H9 (cell line): Measurements from ENCODE around the gene BMP7. TPM values are rescaled to one million over a fixed set of nuclear protein-coding genes. Genes with fewer than 3 reads are reported as not detected.

Experiments
- DNase-seq: peaks from one replicate; pipeline ENCODE4 v3.0.0-alpha.2; 2017
- H2AFZ ChIP-seq: one replicate; pipeline ENCODE4 v1.6.1; 2013; ENCODE audit warnings: mild to moderate bottlenecking, low read length, control low read depth, moderate library complexity
- H2AK5ac ChIP-seq: 2 replicates; pipeline ENCODE4 v1.6.1; 2013; ENCODE audit warnings: low read length, control low read depth, mixed read lengths; ENCODE audit not compliant: insufficient read length
- H2BK120ac ChIP-seq: one replicate; pipeline ENCODE4 v1.6.1; 2013; ENCODE audit warnings: low read depth, mild to moderate bottlenecking, low read length, control low read depth, inconsistent platforms; ENCODE audit not compliant: poor library complexity, severe bottlenecking
- H2BK12ac ChIP-seq: 2 replicates; pipeline ENCODE4 v1.6.1; 2013; ENCODE audit warnings: low read length, control low read depth, mixed read lengths, low read depth; ENCODE audit not compliant: insufficient read length
- H2BK15ac ChIP-seq: 2 replicates; pipeline ENCODE4 v1.6.1; 2013; ENCODE audit warnings: low read depth, low read length, control low read depth
- H2BK20ac ChIP-seq: one replicate; pipeline ENCODE4 v1.6.1; 2013; ENCODE audit warnings: low read depth, mild to moderate bottlenecking, low read length, control low read depth, inconsistent platforms; ENCODE audit not compliant: poor library complexity, severe bottlenecking
- H2BK5ac ChIP-seq: 2 replicates; pipeline ENCODE4 v1.6.1; 2013; ENCODE audit warnings: low read length, control low read depth, mixed read lengths; ENCODE audit not compliant: insufficient read length
- H3K14ac ChIP-seq: 2 replicates; pipeline ENCODE4 v1.6.1; 2013; ENCODE audit warnings: low read length, control low read depth; ENCODE audit not compliant: insufficient read depth
- H3K18ac ChIP-seq: 2 replicates; pipeline ENCODE4 v1.6.1; 2013; ENCODE audit warnings: low read depth, mild to moderate bottlenecking, mixed read lengths, low read length, control low read depth; ENCODE audit not compliant: insufficient read length
- H3K23ac ChIP-seq: 2 replicates; pipeline ENCODE4 v1.6.1; 2013; ENCODE audit warnings: low read length, control low read depth, mixed read lengths, low read depth; ENCODE audit not compliant: insufficient read length
- H3K23me2 ChIP-seq: 2 replicates; pipeline ENCODE4 v1.6.1; 2013; ENCODE audit warnings: low read depth, mild to moderate bottlenecking, mixed read lengths, low read length, control low read depth; ENCODE audit not compliant: insufficient read length, poor library complexity, severe bottlenecking
- H3K27ac ChIP-seq: 2 replicates; pipeline ENCODE4 v1.5.1; 2013; ENCODE audit warnings: low read length, control low read depth, mixed read lengths, low read depth; ENCODE audit not compliant: insufficient read length
- H3K27me3 ChIP-seq: 2 replicates; pipeline ENCODE4 v1.6.1; 2013; ENCODE audit warnings: low read length, control low read depth, inconsistent platforms; ENCODE audit not compliant: insufficient read depth
- H3K4ac ChIP-seq: 2 replicates; pipeline ENCODE4 v1.6.1; 2013; ENCODE audit warnings: low read depth, mild to moderate bottlenecking, control low read depth, inconsistent platforms, low read length, moderate library complexity
- H3K4me1 ChIP-seq: 2 replicates; pipeline ENCODE4 v1.6.1; 2013; ENCODE audit warnings: low read length, control low read depth, inconsistent platforms; ENCODE audit not compliant: insufficient read depth
- H3K4me2 ChIP-seq: 2 replicates; pipeline ENCODE4 v1.6.1; 2013; ENCODE audit warnings: low read length, control low read depth, mixed read lengths; ENCODE audit not compliant: insufficient read length, insufficient read depth
- H3K56ac ChIP-seq: 2 replicates; pipeline ENCODE4 v1.6.1; 2013; ENCODE audit warnings: low read depth, mild to moderate bottlenecking, mixed read lengths, low read length, control low read depth; ENCODE audit not compliant: insufficient read length
- H3K79me1 ChIP-seq: 2 replicates; pipeline ENCODE4 v1.6.1; 2013; ENCODE audit warnings: low read depth, mild to moderate bottlenecking, moderate library complexity, low read length, control low read depth, inconsistent platforms; ENCODE audit not compliant: insufficient read depth, poor library complexity, severe bottlenecking
- H3K79me2 ChIP-seq: 2 replicates; pipeline ENCODE4 v1.6.1; 2013; ENCODE audit warnings: low read length, control low read depth, inconsistent platforms; ENCODE audit not compliant: insufficient read depth
- H3K9ac ChIP-seq: 2 replicates; pipeline ENCODE4 v1.6.1; 2013; ENCODE audit warnings: low read length, control low read depth, mixed read lengths; ENCODE audit not compliant: insufficient read length; ENCODE audit errors: extremely low read depth
- H3K9me3 ChIP-seq: one replicate; pipeline ENCODE4 v1.6.1; 2013; ENCODE audit warnings: low read depth, low read length, inconsistent platforms; ENCODE audit not compliant: control insufficient read depth
- H3T11ph ChIP-seq: one replicate; pipeline ENCODE4 v1.6.1; 2013; ENCODE audit warnings: mild to moderate bottlenecking, low read length, control low read depth, inconsistent platforms
- H4K20me1 ChIP-seq: one replicate; pipeline ENCODE4 v1.6.1; 2013; ENCODE audit not compliant: control insufficient read depth, insufficient read length, insufficient read depth
- H4K5ac ChIP-seq: 2 replicates; pipeline ENCODE4 v1.6.1; 2013; ENCODE audit warnings: low read depth, mild to moderate bottlenecking, mixed read lengths, low read length, control low read depth; ENCODE audit not compliant: insufficient read length
- H4K8ac ChIP-seq: replicated peaks from 2 replicates; pipeline ENCODE4 v1.6.1; 2013; ENCODE audit warnings: low read length, control low read depth, mixed read lengths, low read depth; ENCODE audit not compliant: insufficient read length
- H4K91ac ChIP-seq: 2 replicates; pipeline ENCODE4 v1.6.1; 2013; ENCODE audit warnings: low read depth, mild to moderate bottlenecking, moderate library complexity, mixed read lengths, low read length, control low read depth; ENCODE audit not compliant: insufficient read length
- H3K27ac Mint-ChIP-seq, 3 experiments: 2 replicates in 2 of 3; 3 replicates in 1 of 3; pipeline ENCODE4 v1.8.0; 2020 to 2021; ENCODE audit warnings: mixed read lengths in 3 of 3, mild to moderate bottlenecking in 1 of 3, moderate library complexity in 1 of 3
- H3K27me3 Mint-ChIP-seq: 2 replicates; pipeline ENCODE4 v1.8.0; 2021; ENCODE audit warnings: low read depth, mild to moderate bottlenecking, moderate library complexity, mixed read lengths
- H3K36me3 Mint-ChIP-seq, 3 experiments: 2 replicates in 2 of 3; 3 replicates in 1 of 3; pipeline ENCODE4 v1.8.0; 2020 to 2021; ENCODE audit warnings: low read depth in 3 of 3, mixed read lengths in 3 of 3; ENCODE audit not compliant: insufficient read depth in 1 of 3
- H3K4me1 Mint-ChIP-seq, 2 experiments: 2 replicates each; pipeline ENCODE4 v1.8.0; 2020; ENCODE audit warnings: mixed read lengths in 2 of 2
- H3K4me3 Mint-ChIP-seq, 2 experiments: 2 replicates in 1 of 2; 3 replicates in 1 of 2; pipeline ENCODE4 v1.8.0; 2020 to 2021; ENCODE audit warnings: mild to moderate bottlenecking in 2 of 2, mixed read lengths in 2 of 2, moderate library complexity in 1 of 2
- H3K9me3 Mint-ChIP-seq, 2 experiments: 2 replicates in 1 of 2; 3 replicates in 1 of 2; pipeline ENCODE4 v1.8.0; 2020; ENCODE audit warnings: mild to moderate bottlenecking in 2 of 2, mixed read lengths in 2 of 2, moderate library complexity in 1 of 2
- CTCF ChIP-seq: fragments of 200-600 bp; sonication (generic); conservative IDR thresholded peaks from 3 replicates; pipeline ENCODE4 v1.8.0; 2021; ENCODE audit warnings: antibody characterized with exemption, mild to moderate bottlenecking
- WGBS: extraction: QIAGEN DNeasy Blood & Tissue Kit; methylation state at CpG from one replicate; pipeline ENCODE4 v1.1.7; 2013; ENCODE audit warnings: missing lambda C conversion rate, low lambda C conversion rate, mixed read lengths; ENCODE audit not compliant: insufficient read length; ENCODE audit errors: extremely low coverage; 5-methylcytosine and 5-hydroxymethylcytosine counted together
- total RNA-seq: library from RNA; stranded (reverse); gene quantifications from 2 replicates; pipeline ENCODE4 v1.2.1, GENCODE V29; 2021

The BMP7 gene
- total RNA-seq, 1 experiment from 2014 or later = 17.7 TPM

- Histone ChIP-seq H3K4me2 (no peak overlapping the region), H3K79me1 (no peaks in the 10 kb centered on the region), H3K23me2 (no peaks in the 10 kb centered on the region), H3K9ac (no peak overlapping the region), H2BK120ac (no peak overlapping the region), H2AFZ (no peak overlapping the region), H3K79me2 (no peaks in the 10 kb centered on the region), H3K4me1 (no peaks in the 10 kb centered on the region), H3T11ph (no peak overlapping the region), H3K9me3 (no peaks in the 10 kb centered on the region), H4K8ac (no peak overlapping the region), H4K5ac (no peak overlapping the region), H2BK20ac (no peak overlapping the region), H3K14ac (no peak overlapping the region; the same call in 1 of the 2 replicates), H3K18ac (no peak overlapping the region), H3K4ac (no peak overlapping the region), H2BK5ac (no peak overlapping the region), H2BK12ac (no peak overlapping the region), H3K27me3 (no peaks in the 10 kb centered on the region), H4K20me1 (no peaks in the 10 kb centered on the region), H2AK5ac (no peak overlapping the region), H3K27ac (no peak overlapping the region), H4K91ac (no peak overlapping the region), H3K56ac (no peak overlapping the region), H3K23ac (no peak overlapping the region), H2BK15ac (no peak overlapping the region)
- no peak for TF ChIP-seq CTCF
- peaks cover 16% of the 10 kb centered on the region for H3K27me3 Mint-ChIP-seq
- H3K36me3 Mint-ChIP-seq = peaks cover 0 to 15% (median 12%) of the 10 kb centered on the region in 3 experiments; a peak in 5 of 7 replicates
- no peak overlapping the region for H3K4me3 Mint-ChIP-seq
- no peak for DNase-seq
- no CpG with 5 or more reads among the region's 20 CpGs for WGBS
- H3K9me3 Mint-ChIP-seq = no peaks in the 10 kb centered on the region
- peaks cover 6 to 14% of the 10 kb centered on the region in 2 experiments for H3K4me1 Mint-ChIP-seq
- peak overlapping the region in 2 of 3 experiments; percentile 63 to 82; a peak in 1 of 7 replicates for H3K27ac Mint-ChIP-seq
Measured at GRCh38 chr20:57223648-57224489, 42.6 kb downstream of the BMP7 start.
